HG02970 (cell line): ENCODE results near the gene ALS2CL.
"Not testable (repeated sequence)": the region's sequence is repeated elsewhere in the genome, so short reads cannot be mapped to it uniquely, and the experiment has no call there.

Experiments used
- ATAC-seq: cut with Tn5 transposase; IDR thresholded peaks from one replicate; pipeline ENCODE4 v1.9.1; 2021; ENCODE audit warnings: mild to moderate bottlenecking, moderate library complexity, moderate number of reproducible peaks; ENCODE audit not compliant: unreplicated experiment, low FRiP score

Gene ALS2CL

DNA sequence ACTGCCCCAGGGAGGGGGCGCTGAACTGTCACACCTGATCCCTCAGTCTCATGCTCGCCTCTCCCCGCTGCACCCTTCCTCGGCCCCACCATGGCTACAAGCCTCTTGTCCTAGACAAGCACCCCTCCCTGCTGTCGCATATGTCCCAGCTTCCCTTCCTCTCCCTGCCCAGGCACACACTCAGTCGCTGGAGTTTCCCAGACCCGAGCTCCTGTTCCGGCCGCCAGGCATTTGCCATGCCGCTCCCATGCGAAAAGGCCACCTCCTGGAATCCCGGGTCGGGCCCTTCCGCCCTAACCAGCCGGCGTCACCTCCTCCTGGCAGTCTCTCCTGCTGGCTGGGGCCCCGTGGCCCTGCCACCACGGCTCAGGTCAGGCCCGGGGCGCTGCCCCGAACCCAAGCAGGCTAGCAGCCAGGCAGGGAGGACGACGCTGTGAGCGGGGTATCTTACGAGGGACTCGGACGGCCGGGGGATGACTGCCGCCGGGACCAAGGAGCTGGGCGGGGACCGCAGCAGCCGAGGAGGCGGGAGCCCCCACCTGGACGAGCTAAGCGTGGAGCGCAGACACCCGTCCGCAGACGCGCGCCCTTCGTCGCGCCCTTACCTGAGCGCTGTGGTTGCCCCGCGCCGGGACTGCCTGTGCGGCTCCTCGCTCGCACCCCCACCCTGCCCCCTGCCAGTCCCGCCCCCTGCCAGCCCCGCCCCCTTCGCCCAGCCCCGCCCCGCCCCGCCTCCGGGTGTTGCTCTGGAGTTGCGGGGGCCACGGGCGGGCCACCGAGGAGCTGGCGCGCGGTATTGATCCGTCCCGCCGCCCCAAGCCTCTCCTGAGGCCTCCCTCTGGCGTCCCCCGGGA, at the start of gene ALS2CL:
Gene ALS2CL, minus strand, starts transcription at position 642 of the 854 bp plus-strand sequence. CDS start 4,239 bp downstream, outside the sequence.
- no peak for ATAC-seq

DNA sequence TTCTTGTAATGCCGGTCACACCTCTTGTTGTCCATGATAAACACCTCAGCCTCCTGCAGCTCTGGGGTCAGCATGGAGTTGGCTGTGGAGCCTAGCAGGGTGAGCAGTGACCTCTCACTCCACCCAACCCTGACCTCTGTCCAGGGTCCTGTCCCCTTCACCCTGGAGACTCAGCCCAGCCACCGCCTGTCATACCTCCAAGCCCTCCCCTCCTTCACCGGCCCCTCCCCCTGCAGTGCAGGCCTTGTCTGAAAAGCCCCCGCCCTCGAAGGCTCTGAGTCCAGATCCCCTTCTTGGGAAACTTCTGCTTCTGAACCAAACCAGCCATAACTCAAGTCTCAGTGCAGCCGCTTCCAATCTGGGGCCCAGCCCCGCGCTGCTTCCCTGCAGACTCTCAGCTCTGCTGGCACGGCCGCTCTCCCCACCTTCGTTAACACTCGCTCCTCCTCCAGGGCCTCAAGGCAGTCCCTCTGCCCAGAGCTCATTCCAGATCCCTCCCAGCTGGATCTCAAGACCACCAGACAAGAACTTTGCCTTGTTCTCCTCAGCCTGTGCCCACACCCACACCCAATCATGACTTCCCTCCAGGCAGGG, 49.6 kb upstream of the ALS2CL start:
- no peak for ATAC-seq

GRCh38 chr3:46739565-46739964, 46.1 kb upstream of the ALS2CL start:
- ATAC-seq, result not testable (repeated sequence)

DNA sequence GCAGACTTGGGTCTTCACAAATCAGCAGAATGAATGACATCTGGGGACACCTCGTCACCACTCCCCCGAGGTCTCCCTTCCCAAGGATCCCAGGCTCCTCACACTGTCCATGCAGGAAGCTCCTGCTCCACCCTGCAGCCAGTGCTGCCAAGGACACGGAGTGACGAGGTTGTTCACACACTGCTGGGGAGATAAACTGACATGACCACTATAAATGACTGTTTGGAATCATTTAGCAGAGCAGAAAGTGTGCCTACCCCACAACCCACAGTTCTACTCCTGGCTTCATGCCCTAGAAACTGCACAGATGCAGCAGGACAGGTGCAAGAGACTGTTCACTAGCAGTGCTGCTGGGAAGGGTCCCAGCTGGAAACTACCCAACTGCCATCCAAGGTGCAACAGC, 43.9 kb upstream of the ALS2CL start:
- no peak for ATAC-seq

- ATAC-seq, result no peak
Measured at GRCh38 chr3:46736006-46736872, 42.8 kb upstream of the ALS2CL start.

DNA sequence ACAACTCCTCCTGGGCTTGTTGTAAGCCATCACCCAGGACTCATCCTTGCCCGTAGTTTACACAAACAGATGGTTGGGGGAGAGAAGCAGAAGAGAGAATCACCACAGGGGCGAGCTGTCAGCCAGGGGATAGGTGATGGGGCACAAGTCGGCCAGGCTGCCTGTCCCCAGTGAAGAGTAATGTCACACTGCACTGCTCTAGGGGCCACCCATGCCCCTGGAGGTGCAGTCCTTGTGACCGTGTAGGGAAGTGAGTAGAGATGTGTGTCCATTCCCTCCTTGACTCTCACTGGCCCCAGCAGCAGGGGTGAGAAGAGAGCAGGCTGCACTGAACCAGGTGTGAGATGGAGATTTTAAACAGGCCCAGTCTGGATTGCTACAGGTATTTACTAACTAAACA, 41.3 kb upstream of the ALS2CL start:
- ATAC-seq, result no peak

- ATAC-seq, result no peak
Measured at GRCh38 chr3:46733026-46733800, 39.7 kb upstream of the ALS2CL start.

DNA sequence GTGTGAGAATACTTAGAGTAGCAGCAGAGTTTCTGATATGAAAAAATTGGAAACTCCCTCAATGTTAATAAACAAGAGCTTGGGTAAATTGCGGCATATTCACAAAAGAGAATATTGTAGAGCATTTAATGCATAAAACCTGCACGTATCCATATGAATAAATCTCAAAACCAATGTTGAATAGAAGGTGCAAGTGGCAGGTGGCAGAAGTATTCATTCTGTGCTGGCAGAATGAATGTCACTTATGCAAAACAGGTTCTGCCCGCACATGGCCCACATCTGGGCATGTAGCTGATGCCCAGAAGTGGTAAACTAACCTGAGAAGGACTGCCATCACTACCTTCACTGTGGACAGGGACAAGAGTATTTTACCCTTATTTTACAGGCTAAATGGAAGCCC, 38.3 kb upstream of the ALS2CL start:
- no peak for ATAC-seq

GRCh38 chr3:46730819-46731218, 37.3 kb upstream of the ALS2CL start:
- ATAC-seq, result no peak

- no peak for ATAC-seq
Measured at GRCh38 chr3:46729038-46729437, 35.6 kb upstream of the ALS2CL start.

GRCh38 chr3:46725621-46726314, 32.3 kb upstream of the ALS2CL start:
- ATAC-seq, result no peak

DNA sequence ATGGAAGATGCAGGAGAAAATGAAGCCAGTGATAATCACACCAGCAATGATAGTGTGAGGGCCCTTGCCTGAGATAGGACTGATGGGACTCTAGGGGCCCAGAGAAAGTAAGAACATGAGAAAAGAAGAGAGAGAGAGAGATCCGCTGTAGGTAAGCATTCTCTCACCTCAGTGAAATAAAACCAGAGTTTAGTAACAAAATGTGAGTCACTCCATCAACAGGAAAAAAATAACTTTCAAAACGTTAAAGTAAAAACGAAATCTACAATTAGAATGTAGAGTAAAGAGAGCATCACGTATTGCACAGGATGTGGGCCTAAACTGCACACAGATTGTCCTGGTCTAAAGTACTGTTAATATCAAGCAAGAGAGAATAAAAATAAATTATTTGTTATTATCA, 30.9 kb upstream of the ALS2CL start:
- no peak for ATAC-seq

DNA sequence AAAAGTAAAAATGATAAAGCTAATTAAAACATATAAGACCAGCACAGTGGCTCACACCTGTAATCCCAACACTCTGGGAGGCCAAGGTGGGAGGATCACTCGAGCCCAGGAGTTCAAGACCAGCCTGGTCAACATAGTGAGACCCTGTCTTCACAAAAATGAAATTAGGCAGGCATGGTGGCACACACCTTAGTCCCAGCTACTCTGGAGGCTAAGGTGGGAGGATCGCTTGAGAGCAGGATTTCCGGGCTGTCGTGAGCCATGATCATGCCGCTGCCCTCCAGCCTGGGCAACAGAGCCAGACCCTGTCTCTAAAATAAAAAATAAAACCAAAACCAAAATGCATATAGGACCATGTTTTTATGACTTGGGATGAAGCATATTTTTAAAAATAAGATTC, 29.0 kb upstream of the ALS2CL start:
- ATAC-seq, result no peak

- no peak for ATAC-seq
Measured at GRCh38 chr3:46721009-46721408, 27.5 kb upstream of the ALS2CL start.

GRCh38 chr3:46719735-46720271, 26.3 kb upstream of the ALS2CL start:
- no peak for ATAC-seq

DNA sequence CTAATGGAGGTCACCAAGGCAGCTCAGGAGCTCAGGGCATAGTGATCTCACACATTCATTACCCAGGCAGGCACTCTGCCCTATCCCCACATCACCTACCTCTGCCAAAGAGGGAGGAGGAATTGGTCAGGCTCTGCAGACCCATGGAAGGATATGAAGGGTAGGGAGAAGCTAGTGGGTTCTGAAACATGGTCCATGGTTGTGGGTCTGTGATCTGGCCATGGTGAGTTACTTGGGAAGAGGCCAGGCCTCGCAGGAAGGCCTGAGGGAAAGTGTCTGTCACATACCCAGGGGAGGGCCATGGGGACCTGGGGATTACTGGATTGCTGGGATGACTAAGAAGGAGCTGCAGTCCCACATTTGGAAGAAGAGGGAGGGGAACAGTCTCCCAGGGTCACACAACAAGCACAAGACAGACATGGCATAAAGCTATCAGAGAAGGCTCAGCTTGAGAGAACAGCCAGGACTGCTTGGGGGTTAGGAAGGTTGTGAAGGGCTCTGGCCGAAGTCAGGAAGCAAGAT, 25.6 kb upstream of the ALS2CL start:
- no peak for ATAC-seq

DNA sequence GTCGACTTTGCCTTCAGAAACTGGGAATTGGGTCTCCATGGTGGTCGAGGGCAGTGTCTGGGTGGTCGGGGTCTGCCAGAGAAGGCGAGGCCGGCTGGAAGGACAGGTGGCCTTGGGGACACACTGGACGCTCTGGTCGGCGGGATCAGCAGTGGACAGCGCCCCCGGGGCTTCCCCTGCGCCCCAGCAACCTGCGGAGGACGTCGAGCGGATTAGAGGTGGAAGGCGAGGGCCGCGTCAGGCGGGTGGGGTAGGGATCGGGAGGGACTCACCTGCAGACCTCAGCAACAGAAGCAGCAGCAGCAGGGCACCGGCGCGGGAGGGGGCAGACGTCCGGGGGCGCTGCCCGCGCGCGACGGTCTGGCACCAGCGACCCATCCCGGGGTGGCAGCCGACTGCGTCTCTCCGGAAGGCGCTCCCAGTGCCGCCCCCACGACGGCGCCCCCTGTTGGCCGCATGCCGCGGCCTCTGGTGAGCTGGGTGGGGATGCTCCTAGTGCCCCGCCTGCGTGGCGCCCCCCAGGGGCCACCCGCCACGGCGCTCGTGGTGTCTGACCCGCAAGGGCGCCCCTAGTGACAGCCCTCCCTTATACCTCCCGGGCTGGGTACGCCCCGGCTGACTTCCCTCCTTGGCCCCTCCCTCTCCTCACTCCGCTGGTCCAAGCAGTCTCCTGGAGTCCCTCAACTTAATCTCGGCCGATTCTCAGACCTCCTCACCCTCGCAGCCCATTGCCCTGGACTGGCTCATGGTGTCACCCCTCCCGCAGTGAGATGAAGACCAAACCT, 24.2 kb upstream of the ALS2CL start, which contains the start of gene PRSS50:
Gene PRSS50, minus strand, starts transcription at position 423 of the 785 bp plus-strand sequence. Its CDS starts 45 bp downstream, at position 378.
- ATAC-seq, result no peak
